Body of pancreas (tissue), 4 donors: ENCODE results near the gene RGSL1.

Source experiments
- POLR2A ChIP-seq, 3 donors: fragments of 450-650 bp; IDR thresholded peaks; one replicate each; pipeline ENCODE4 v1.6.1; 2016; ENCODE audit warnings: antibody characterized with exemption in 3 of 3, mild to moderate bottlenecking in 2 of 3
- TF ChIP-seq, protein P1 (sequence below), 7 experiments: fragments of 450-650 bp in 4 of 7; fragments of 200-600 bp in 3 of 7; sonication (generic) in 3 of 7; IDR thresholded peaks; one replicate each; pipeline ENCODE4 v1.5.1; 2016 to 2019; ENCODE audit warnings: antibody characterized with exemption in 7 of 7

DNA sequence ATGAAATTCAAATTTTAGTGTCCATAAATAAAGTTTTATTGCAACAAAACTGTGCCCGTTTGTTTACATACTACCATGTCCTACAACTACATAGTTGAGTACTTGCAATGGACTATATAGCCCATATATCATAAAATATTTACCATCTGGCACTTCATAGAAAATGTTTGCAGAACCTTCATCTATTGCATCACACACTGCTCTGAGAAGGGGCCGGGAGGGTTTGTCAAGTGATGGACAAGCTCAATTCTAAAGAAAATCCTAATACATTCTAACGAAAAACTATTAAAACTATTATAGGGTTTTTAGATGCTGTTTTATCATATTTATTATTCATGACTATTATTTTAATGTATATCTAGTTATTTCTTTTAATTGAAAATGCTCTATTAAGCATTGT lies 35.9 kb downstream of the RGSL1 start:
- no peak for TF ChIP-seq POLR2A (IDR thresholded peaks at IDR 0.05)
- TF ChIP-seq, protein P1, sequence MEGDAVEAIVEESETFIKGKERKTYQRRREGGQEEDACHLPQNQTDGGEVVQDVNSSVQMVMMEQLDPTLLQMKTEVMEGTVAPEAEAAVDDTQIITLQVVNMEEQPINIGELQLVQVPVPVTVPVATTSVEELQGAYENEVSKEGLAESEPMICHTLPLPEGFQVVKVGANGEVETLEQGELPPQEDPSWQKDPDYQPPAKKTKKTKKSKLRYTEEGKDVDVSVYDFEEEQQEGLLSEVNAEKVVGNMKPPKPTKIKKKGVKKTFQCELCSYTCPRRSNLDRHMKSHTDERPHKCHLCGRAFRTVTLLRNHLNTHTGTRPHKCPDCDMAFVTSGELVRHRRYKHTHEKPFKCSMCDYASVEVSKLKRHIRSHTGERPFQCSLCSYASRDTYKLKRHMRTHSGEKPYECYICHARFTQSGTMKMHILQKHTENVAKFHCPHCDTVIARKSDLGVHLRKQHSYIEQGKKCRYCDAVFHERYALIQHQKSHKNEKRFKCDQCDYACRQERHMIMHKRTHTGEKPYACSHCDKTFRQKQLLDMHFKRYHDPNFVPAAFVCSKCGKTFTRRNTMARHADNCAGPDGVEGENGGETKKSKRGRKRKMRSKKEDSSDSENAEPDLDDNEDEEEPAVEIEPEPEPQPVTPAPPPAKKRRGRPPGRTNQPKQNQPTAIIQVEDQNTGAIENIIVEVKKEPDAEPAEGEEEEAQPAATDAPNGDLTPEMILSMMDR (IDR thresholded peaks at IDR 0.05), result no peak
